D721Med (cell line): ENCODE data around the gene RCBTB1.

Experiments
- DNase-seq: peaks from one replicate; pipeline ENCODE4 v3.0.0; 2011; ENCODE audit warnings: low spot score; ENCODE audit not compliant: insufficient read length
- FAIRE-seq: peaks from 2 replicates; lab custom pipeline; 2011; peaks lifted over from hg19 to GRCh38; lab: Jason Lieb, UNC
- CTCF ChIP-seq: IDR thresholded peaks from 2 replicates; pipeline ENCODE4 v1.5.1; 2012; ENCODE audit warnings: mild to moderate bottlenecking, control low read depth; ENCODE audit not compliant: insufficient read depth; ENCODE audit errors: missing control alignments

The RCBTB1 gene

GRCh38 chr13:49495783-49496762 lies 89.3 kb downstream of the RCBTB1 start, which contains the start of gene PHF11:
TSS of gene PHF11 (plus strand) at chr13:49495953. CDS start at chr13:49496002, 49 bp downstream.
- DNase-seq, result no peak
- no peak for FAIRE-seq
- TF ChIP-seq CTCF, result no peak

GRCh38 chr13:49494645-49495044 lies 90.7 kb downstream of the RCBTB1 start:
- FAIRE-seq, result no peak
- DNase-seq, result no peak
- no peak for TF ChIP-seq CTCF

DNA sequence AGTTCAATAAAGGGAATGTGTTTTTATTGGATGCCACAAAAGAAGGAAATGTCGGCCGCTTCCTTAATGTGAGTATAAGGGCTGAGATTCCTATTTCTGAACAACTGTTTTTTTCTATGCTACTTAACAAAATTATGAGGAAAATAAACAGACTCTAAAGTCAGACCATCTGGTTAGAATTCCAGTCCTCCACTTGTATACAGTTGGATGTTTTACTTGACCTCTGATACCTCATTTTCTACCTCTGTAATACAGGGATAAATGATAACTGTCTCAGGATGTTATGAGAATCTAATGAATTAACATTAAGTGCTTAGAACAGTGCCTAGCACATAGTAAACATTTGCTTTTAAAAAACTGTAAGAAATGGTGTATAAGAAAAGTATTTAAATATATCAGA lies 96.8 kb downstream of the RCBTB1 start:
- DNase-seq, result no peak
- FAIRE-seq, result no peak
- TF ChIP-seq CTCF, result no peak
